ENCODE results near the gene MEGF6. TPM values are rescaled to one million over a fixed set of nuclear protein-coding genes. Genes with fewer than 3 reads are reported as not detected.

MEGF6 gene
- total RNA-seq, 1 donor from 2014 or later = 194 TPM

DNA sequence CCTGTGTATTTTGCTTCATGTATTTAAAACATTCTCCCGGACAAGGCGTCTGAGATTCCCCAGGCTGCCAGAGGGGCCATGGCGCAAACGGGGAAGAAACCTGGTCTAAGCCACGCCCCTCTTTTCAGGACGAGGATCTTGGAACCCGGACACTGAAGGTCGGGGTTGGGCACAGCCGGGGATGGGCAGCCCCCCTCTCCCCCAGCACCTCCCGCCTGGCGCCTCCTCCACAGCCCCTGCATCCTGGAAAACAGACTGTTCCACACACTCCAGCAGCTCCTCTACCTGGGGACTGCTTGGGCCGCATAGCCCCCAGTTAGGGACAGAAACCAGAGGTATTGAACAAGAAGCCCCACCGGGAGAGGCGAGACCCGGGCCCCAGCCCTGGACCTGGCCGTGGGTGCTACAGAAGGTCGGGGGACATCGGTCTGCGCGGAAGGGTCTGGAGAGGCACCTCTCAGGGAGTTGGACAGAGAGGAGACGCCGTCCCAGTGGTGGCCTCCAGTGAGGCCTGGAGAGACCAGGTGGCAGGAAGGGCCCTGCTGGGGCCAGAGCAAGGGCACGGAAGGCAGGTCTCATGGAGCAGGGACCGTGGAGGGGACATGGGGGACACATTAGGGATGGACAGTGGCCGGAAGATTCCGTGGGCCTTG lies 46.4 kb upstream of the MEGF6 start:
- H3K4me1 ChIP-seq = peaks cover 0 to 2% of the 10 kb centered on the region in 2 donors
- intact Hi-C loops (cut with DNase I) = no loop called here
- H3K27ac ChIP-seq = no peak overlapping the region
- DNase-seq (ENCODE audit: low spot score in 2 of 2) = no peak
- no peak overlapping the region for H3K4me3 ChIP-seq
- peaks cover 6% of the 10 kb centered on the region for H3K27me3 ChIP-seq
- no peaks in the 10 kb centered on the region for H3K9me3 ChIP-seq
- TF ChIP-seq CTCF (IDR thresholded peaks at IDR 0.05) = no peak
- no peaks in the 10 kb centered on the region for H3K36me3 ChIP-seq

GRCh38 chr1:3657096-3657475 lies 45.8 kb upstream of the MEGF6 start:
- Histone ChIP-seq H3K4me3 (no peak overlapping the region), H3K27ac (no peak overlapping the region), H3K4me1 (peaks cover 3 to 7% of the 10 kb centered on the region in 2 donors), H3K36me3 (no peaks in the 10 kb centered on the region), H3K9me3 (no peaks in the 10 kb centered on the region), H3K27me3 (peaks cover 10% of the 10 kb centered on the region)
- intact Hi-C loops (cut with DNase I) = no loop called here
- DNase-seq (ENCODE audit: low spot score in 2 of 2) = no peak
- TF ChIP-seq CTCF (IDR thresholded peaks at IDR 0.05) = no peak

DNA sequence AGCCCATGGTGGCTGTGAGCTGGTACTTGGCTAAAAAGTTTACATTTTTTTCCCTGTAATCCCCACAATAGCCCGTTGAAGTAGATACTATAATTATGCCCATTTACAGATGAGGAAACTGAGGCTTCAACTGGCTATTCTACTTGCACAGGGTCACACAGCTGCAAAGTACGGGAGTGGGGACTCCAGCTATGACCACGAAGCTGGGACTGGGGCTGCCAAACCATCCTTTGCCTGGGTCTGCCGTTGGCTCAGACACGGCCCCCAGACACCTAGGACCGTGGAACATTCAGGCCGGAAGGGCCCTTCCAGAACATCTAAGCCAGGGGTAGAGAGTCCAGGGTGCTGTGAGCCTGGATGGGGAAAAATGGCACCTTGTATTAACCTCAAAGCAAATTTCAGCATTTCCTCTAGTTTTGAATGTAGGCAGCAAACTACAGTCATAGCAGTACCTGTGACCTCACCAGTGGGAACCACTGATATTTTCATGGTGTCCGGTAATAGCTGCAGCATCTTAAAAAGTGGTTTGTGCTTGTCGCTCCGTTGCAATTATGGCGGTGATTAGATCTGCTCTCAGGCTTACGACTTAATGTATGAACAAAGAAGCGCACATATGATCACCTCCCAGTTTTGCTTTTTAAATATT lies 45.3 kb upstream of the MEGF6 start:
- TF ChIP-seq CTCF (IDR thresholded peaks at IDR 0.05) = no peak
- H3K27me3 ChIP-seq = peaks cover 15% of the 10 kb centered on the region
- no peak overlapping the region for H3K4me3 ChIP-seq
- intact Hi-C loops (cut with DNase I) = no loop called here
- H3K9me3 ChIP-seq = no peaks in the 10 kb centered on the region
- H3K4me1 ChIP-seq = peaks cover 3 to 12% of the 10 kb centered on the region in 2 donors
- no peak overlapping the region for H3K27ac ChIP-seq
- no peak for DNase-seq (ENCODE audit: low spot score in 2 of 2)
- no peaks in the 10 kb centered on the region for H3K36me3 ChIP-seq

DNA sequence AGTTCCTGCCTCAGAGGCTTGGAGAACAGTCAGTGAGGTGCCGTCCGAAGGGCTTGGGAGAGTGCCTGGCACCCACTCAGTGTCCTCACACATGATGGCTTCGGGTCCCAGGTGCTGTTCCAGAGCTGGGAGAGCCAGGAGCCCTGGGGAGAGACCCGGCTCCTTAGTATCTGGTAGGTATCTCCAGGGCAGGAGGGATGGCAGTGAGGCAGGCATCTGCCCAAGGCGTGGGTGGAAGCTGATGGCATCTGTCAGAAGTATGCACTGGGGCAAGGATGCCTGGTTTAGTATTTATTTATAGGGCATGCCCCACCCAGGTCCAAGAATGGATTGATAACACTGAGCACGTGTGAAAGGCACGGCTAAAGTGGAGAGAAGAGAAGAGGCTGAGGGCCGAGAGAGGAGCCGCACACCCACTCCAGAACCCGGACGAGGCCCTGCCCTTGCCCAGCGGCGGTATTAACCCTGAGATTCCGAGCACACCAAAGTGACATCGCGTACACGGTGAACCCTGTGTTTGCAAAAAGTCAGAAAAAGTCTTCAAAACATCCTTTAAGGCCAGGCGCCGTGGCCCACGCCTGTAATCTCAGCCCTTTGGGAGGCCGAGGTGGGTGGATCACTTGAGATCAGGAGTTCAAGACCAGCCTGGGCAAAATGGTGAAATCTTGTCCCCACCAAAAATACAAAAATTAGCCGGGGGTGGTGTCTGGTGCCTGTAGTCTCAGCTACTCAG lies 43.4 kb upstream of the MEGF6 start:
- no peak for DNase-seq (ENCODE audit: low spot score in 2 of 2)
- intact Hi-C loops (cut with DNase I) = no loop called here
- TF ChIP-seq CTCF (IDR thresholded peaks at IDR 0.05) = no peak
- Histone ChIP-seq H3K4me3 (no peak overlapping the region), H3K9me3 (no peaks in the 10 kb centered on the region), H3K27ac (no peak overlapping the region), H3K27me3 (peaks cover 27% of the 10 kb centered on the region), H3K4me1 (peaks cover 3 to 28% of the 10 kb centered on the region in 2 donors), H3K36me3 (no peaks in the 10 kb centered on the region)

- no peak overlapping the region for H3K4me3 ChIP-seq
- TF ChIP-seq CTCF (IDR thresholded peaks at IDR 0.05) = no peak
- H3K27ac ChIP-seq = no peak overlapping the region
- H3K36me3 ChIP-seq = no peaks in the 10 kb centered on the region
- DNase-seq (ENCODE audit: low spot score in 2 of 2) = no peak
- H3K9me3 ChIP-seq = no peaks in the 10 kb centered on the region
- H3K27me3 ChIP-seq = peaks cover 27% of the 10 kb centered on the region
- peaks cover 6 to 34% of the 10 kb centered on the region in 2 donors for H3K4me1 ChIP-seq
- intact Hi-C loops (cut with DNase I) = no loop called here
Measured at GRCh38 chr1:3653286-3653618, 41.9 kb upstream of the MEGF6 start.

All from ascending aorta (tissue), 2 donors.